Measurements from ENCODE around the gene GRIK3. TPM values are rescaled to one million over a fixed set of nuclear protein-coding genes. Genes with fewer than 3 reads are reported as not detected.

The GRIK3 gene
- polyA plus RNA-seq, 1 donor (not counting 4 experiments of a cell fraction or from before 2014, with no cell fraction given), result not detected

- no peak for DNase-seq (ENCODE audit: low read depth, low spot score)
- dilution Hi-C loops (cut with MboI; ENCODE audit: extremely low pct_ligation_motif_present, low sequenced_read_pairs), result no loop called here
- no peak overlapping the region for H2AFZ ChIP-seq (ENCODE audit: control insufficient read depth, low read length)
- H3K9me1 ChIP-seq (ENCODE audit: control insufficient read depth, extremely low read depth, insufficient read depth, low read length), result no peaks in the 10 kb centered on the region
- H4K20me1 ChIP-seq (ENCODE audit: control insufficient read depth, extremely low read depth, insufficient read depth, low read length), result no peaks in the 10 kb centered on the region
- H3K9ac ChIP-seq (ENCODE audit: control insufficient read depth, extremely low read depth, insufficient read depth, low read length), result no peak overlapping the region
- H3K27me3 ChIP-seq (ENCODE audit: control insufficient read depth, extremely low read depth, insufficient read depth, low read length), result no peaks in the 10 kb centered on the region
- H3K9me3 ChIP-seq (ENCODE audit: control insufficient read depth, low read depth, low read length), result no peaks in the 10 kb centered on the region
- no peak for FAIRE-seq
- H3K27ac ChIP-seq (ENCODE audit: control insufficient read depth, insufficient read depth, low read length), result no peak overlapping the region
- H3K4me2 ChIP-seq (ENCODE audit: control insufficient read depth, extremely low read depth, insufficient read depth, low read depth, low read length), result no peak overlapping the region
- no peaks in the 10 kb centered on the region for H3K36me3 ChIP-seq (ENCODE audit: control insufficient read depth in 2 of 2, extremely low read depth in 1 of 2, insufficient read depth in 2 of 2, low read length in 2 of 2)
- H3K4me3 ChIP-seq (ENCODE audit: control insufficient read depth in 2 of 3, extremely low read depth in 1 of 3, insufficient read depth in 2 of 3, low read depth in 1 of 3, low read length in 3 of 3), result no peak overlapping the region
- H3K79me2 ChIP-seq (ENCODE audit: control insufficient read depth, insufficient read depth, low read length), result no peaks in the 10 kb centered on the region
- no peak for TF ChIP-seq EZH2 (IDR thresholded peaks at IDR 0.05; ENCODE audit: low read length)
- TF ChIP-seq CTCF (optimal IDR thresholded peaks at IDR 0.05 in 1 of 3, IDR thresholded peaks at IDR 0.05 in 1 of 3, conservative IDR thresholded peaks at IDR 0.05 in 1 of 3; ENCODE audit: extremely low read depth in 1 of 3, insufficient read depth in 2 of 3, low read length in 3 of 3), result no peak
- H3K4me1 ChIP-seq (ENCODE audit: control insufficient read depth, extremely low read depth, insufficient read depth, low read length), result no peaks in the 10 kb centered on the region
Observed at GRCh38 chr1:36968730-36969129, 65.6 kb downstream of the GRIK3 start.

GRCh38 chr1:36966242-36966641 is 68.1 kb downstream of the GRIK3 start:
- TF ChIP-seq CTCF (optimal IDR thresholded peaks at IDR 0.05 in 1 of 3, IDR thresholded peaks at IDR 0.05 in 1 of 3, conservative IDR thresholded peaks at IDR 0.05 in 1 of 3; ENCODE audit: extremely low read depth in 1 of 3, insufficient read depth in 2 of 3, low read length in 3 of 3), result no peak
- TF ChIP-seq EZH2 (IDR thresholded peaks at IDR 0.05; ENCODE audit: low read length), result no peak
- Histone ChIP-seq H3K4me3 (ENCODE audit: control insufficient read depth in 2 of 3, extremely low read depth in 1 of 3, insufficient read depth in 2 of 3, low read depth in 1 of 3, low read length in 3 of 3) (no peak overlapping the region), H3K27ac (ENCODE audit: control insufficient read depth, insufficient read depth, low read length) (no peak overlapping the region), H2AFZ (ENCODE audit: control insufficient read depth, low read length) (no peak overlapping the region), H3K4me1 (ENCODE audit: control insufficient read depth, extremely low read depth, insufficient read depth, low read length) (no peaks in the 10 kb centered on the region), H3K9me1 (ENCODE audit: control insufficient read depth, extremely low read depth, insufficient read depth, low read length) (no peaks in the 10 kb centered on the region), H3K79me2 (ENCODE audit: control insufficient read depth, insufficient read depth, low read length) (no peaks in the 10 kb centered on the region), H3K36me3 (ENCODE audit: control insufficient read depth in 2 of 2, extremely low read depth in 1 of 2, insufficient read depth in 2 of 2, low read length in 2 of 2) (no peaks in the 10 kb centered on the region), H3K9me3 (ENCODE audit: control insufficient read depth, low read depth, low read length) (no peaks in the 10 kb centered on the region), H3K27me3 (ENCODE audit: control insufficient read depth, extremely low read depth, insufficient read depth, low read length) (no peaks in the 10 kb centered on the region), H4K20me1 (ENCODE audit: control insufficient read depth, extremely low read depth, insufficient read depth, low read length) (no peaks in the 10 kb centered on the region), H3K9ac (ENCODE audit: control insufficient read depth, extremely low read depth, insufficient read depth, low read length) (no peak overlapping the region), H3K4me2 (ENCODE audit: control insufficient read depth, extremely low read depth, insufficient read depth, low read depth, low read length) (no peak overlapping the region)
- DNase-seq (ENCODE audit: low read depth, low spot score), result no peak
- dilution Hi-C loops (cut with MboI; ENCODE audit: extremely low pct_ligation_motif_present, low sequenced_read_pairs), result no loop called here
- FAIRE-seq, result no peak
